Measurements from ENCODE around the gene BTBD18. TPM values are rescaled to one million over a fixed set of nuclear protein-coding genes. Genes with fewer than 3 reads are reported as not detected.
A peak's percentile ranks its signal among the peaks of the same experiment; 100 is the strongest.

The BTBD18 gene
- polyA plus RNA-seq, 3 donors = 0.10 TPM; not detected in 2

- DNase-seq = peak; percentile 38 to 67 (median 41)
- H3K4me3 ChIP-seq (replicated peaks in 1 of 3; ENCODE audit: low read depth in 2 of 3, low read length in 3 of 3) = peak within 1 kb of the TSS; percentile 72 to 100 (median 96)
- 11% methylated on average over 46 of the region's 51 CpGs for WGBS (ENCODE audit: insufficient coverage)
- H3K4me1 ChIP-seq (ENCODE audit: control insufficient read depth in 1 of 2, insufficient read depth in 2 of 2, low read length in 2 of 2) = peaks cover 22 to 31% of the 10 kb centered on the region in 2 donors
- Mint-ChIP-seq H3K4me1 (peaks cover 32% of the 10 kb centered on the region), H3K27ac (peak within 1 kb of the TSS; percentile 95 to 99 (median 98)), H3K27me3 (ENCODE audit: low read depth in 3 of 3) (peaks cover 0 to 2% (median 2%) of the 10 kb centered on the region in 3 donors), H3K36me3 (peaks cover 7 to 14% of the 10 kb centered on the region in 2 donors), H3K9me3 (no peaks in the 10 kb centered on the region), H3K4me3 (peak within 1 kb of the TSS; percentile 98)
- peak within 1 kb of the TSS; percentile 95 for H3K4me2 ChIP-seq (replicated peaks; ENCODE audit: extremely low read depth, low read length, poor library complexity, severe bottlenecking)
- H3K9me3 ChIP-seq (replicated peaks in 1 of 2; ENCODE audit: control insufficient read depth in 1 of 2, insufficient read depth in 1 of 2, low read length in 2 of 2) = no peaks in the 10 kb centered on the region
- H3K36me3 ChIP-seq (replicated peaks in 1 of 2; ENCODE audit: control insufficient read depth in 1 of 2, insufficient read depth in 2 of 2, low read length in 2 of 2) = peaks cover 3 to 14% of the 10 kb centered on the region in 2 donors
- intact Hi-C loops (cut with micrococcal nuclease) = loop anchor here (2.0 to 5.0 kb wide), 3 partner anchors 43 to 86 kb away; partner anchors contain the start of gene ZDHHC5 (in 1 of the 2)
- no peak for TF ChIP-seq CTCF (IDR thresholded peaks at IDR 0.05)
- peak within 1 kb of the TSS; percentile 97 for H2AFZ ChIP-seq (ENCODE audit: insufficient read depth, low read depth, low read length, poor library complexity, severe bottlenecking)
- peaks cover 5% of the 10 kb centered on the region for H4K20me1 ChIP-seq (ENCODE audit: insufficient read depth, low read length)
- peaks cover 80% of the 10 kb centered on the region for H3K79me2 ChIP-seq (ENCODE audit: insufficient read depth, low read length)
- H3K27me3 ChIP-seq (ENCODE audit: control insufficient read depth in 2 of 2, insufficient read depth in 2 of 2, low read length in 2 of 2) = no peaks in the 10 kb centered on the region
- peak within 1 kb of the TSS; percentile 87 for H3K9ac ChIP-seq (ENCODE audit: insufficient read depth, low read length, poor library complexity, severe bottlenecking)
- peak within 1 kb of the TSS; percentile 72 to 97 for H3K27ac ChIP-seq (ENCODE audit: low read depth in 1 of 2, low read length in 2 of 2)
Observed at GRCh38 chr11:57711414-57712255, 40.0 kb downstream of the BTBD18 start, which contains the start of gene MED19. Gene MED19, minus strand, starts transcription at chr11:57712215. Its CDS starts 36 bp downstream, at chr11:57712179.

GRCh38 chr11:57709802-57710367 is 41.7 kb downstream of the BTBD18 start:
- intact Hi-C loops (cut with micrococcal nuclease) = loop anchor here in 1 of 2 donors (5.0 to 10.0 kb wide), 2 partner anchors 87 to 175 kb away; partner anchors contain the start of genes SMTNL1 and TIMM10
- no peak for DNase-seq
- peaks cover 74% of the 10 kb centered on the region for H3K79me2 ChIP-seq (ENCODE audit: insufficient read depth, low read length)

More at GRCh38 chr11:57709802-57710367, 41.7 kb downstream of the BTBD18 start:
- WGBS (ENCODE audit: insufficient coverage) = 100% methylated on average over 4 of the region's 5 CpGs
- Histone ChIP-seq H3K4me1 (ENCODE audit: control insufficient read depth in 1 of 2, insufficient read depth in 2 of 2, low read length in 2 of 2) (peaks cover 22 to 31% of the 10 kb centered on the region in 2 donors), H3K36me3 (replicated peaks in 1 of 2; ENCODE audit: control insufficient read depth in 1 of 2, insufficient read depth in 2 of 2, low read length in 2 of 2) (peaks cover 3 to 16% of the 10 kb centered on the region in 2 donors), H3K27ac (ENCODE audit: low read depth in 1 of 2, low read length in 2 of 2) (no peak overlapping the region), H4K20me1 (ENCODE audit: insufficient read depth, low read length) (peaks cover 11% of the 10 kb centered on the region), H3K4me2 (replicated peaks; ENCODE audit: extremely low read depth, low read length, poor library complexity, severe bottlenecking) (no peak overlapping the region), H3K9ac (ENCODE audit: insufficient read depth, low read length, poor library complexity, severe bottlenecking) (no peak overlapping the region), H3K9me3 (replicated peaks in 1 of 2; ENCODE audit: control insufficient read depth in 1 of 2, insufficient read depth in 1 of 2, low read length in 2 of 2) (no peaks in the 10 kb centered on the region), H3K27me3 (ENCODE audit: control insufficient read depth in 2 of 2, insufficient read depth in 2 of 2, low read length in 2 of 2) (no peaks in the 10 kb centered on the region), H3K4me3 (replicated peaks in 1 of 3; ENCODE audit: low read depth in 2 of 3, low read length in 3 of 3) (no peak overlapping the region), H2AFZ (ENCODE audit: insufficient read depth, low read depth, low read length, poor library complexity, severe bottlenecking) (no peak overlapping the region)
- Mint-ChIP-seq H3K4me1 (peaks cover 32% of the 10 kb centered on the region), H3K4me3 (no peak overlapping the region), H3K27me3 (ENCODE audit: low read depth in 3 of 3) (peaks cover 0 to 2% (median 2%) of the 10 kb centered on the region in 3 donors), H3K9me3 (no peaks in the 10 kb centered on the region), H3K36me3 (peaks cover 9 to 18% of the 10 kb centered on the region in 2 donors), H3K27ac (no peak overlapping the region)
- TF ChIP-seq CTCF (IDR thresholded peaks at IDR 0.05) = no peak
